Nephron progenitor cell (in vitro differentiated cells): Measurements from ENCODE around the gene TENT4A.

Experiments
- DNase-seq: peaks from one replicate; pipeline ENCODE4 v3.0.0; 2021
- H3K27ac Mint-ChIP-seq: 2 replicates; pipeline ENCODE4 v1.8.0; 2021; ENCODE audit warnings: mild to moderate bottlenecking, moderate library complexity, mixed read lengths
- H3K27me3 Mint-ChIP-seq: 2 replicates; pipeline ENCODE4 v1.8.0; 2021; ENCODE audit warnings: mild to moderate bottlenecking, low read depth, mixed read lengths; ENCODE audit not compliant: poor library complexity
- H3K36me3 Mint-ChIP-seq: 2 replicates; pipeline ENCODE4 v1.8.0; 2021; ENCODE audit warnings: low read depth, mixed read lengths
- H3K4me1 Mint-ChIP-seq: 2 replicates; pipeline ENCODE4 v1.8.0; 2021; ENCODE audit warnings: mixed read lengths
- H3K4me3 Mint-ChIP-seq: 2 replicates; pipeline ENCODE4 v1.8.0; 2021; ENCODE audit warnings: mild to moderate bottlenecking, moderate library complexity, mixed read lengths
- H3K9me3 Mint-ChIP-seq: 2 replicates; pipeline ENCODE4 v1.8.0; 2021; ENCODE audit warnings: mild to moderate bottlenecking, moderate library complexity, mixed read lengths
- TF ChIP-seq, protein P1 (sequence below): fragments of 200-600 bp; sonication (generic); IDR thresholded peaks from 2 replicates; pipeline ENCODE4 v1.5.0; 2021; ENCODE audit warnings: antibody characterized with exemption

TENT4A gene

GRCh38 chr5:6674421-6674820 is 38.8 kb upstream of the TENT4A start:
- DNase-seq, result no peak
- TF ChIP-seq, protein P1, sequence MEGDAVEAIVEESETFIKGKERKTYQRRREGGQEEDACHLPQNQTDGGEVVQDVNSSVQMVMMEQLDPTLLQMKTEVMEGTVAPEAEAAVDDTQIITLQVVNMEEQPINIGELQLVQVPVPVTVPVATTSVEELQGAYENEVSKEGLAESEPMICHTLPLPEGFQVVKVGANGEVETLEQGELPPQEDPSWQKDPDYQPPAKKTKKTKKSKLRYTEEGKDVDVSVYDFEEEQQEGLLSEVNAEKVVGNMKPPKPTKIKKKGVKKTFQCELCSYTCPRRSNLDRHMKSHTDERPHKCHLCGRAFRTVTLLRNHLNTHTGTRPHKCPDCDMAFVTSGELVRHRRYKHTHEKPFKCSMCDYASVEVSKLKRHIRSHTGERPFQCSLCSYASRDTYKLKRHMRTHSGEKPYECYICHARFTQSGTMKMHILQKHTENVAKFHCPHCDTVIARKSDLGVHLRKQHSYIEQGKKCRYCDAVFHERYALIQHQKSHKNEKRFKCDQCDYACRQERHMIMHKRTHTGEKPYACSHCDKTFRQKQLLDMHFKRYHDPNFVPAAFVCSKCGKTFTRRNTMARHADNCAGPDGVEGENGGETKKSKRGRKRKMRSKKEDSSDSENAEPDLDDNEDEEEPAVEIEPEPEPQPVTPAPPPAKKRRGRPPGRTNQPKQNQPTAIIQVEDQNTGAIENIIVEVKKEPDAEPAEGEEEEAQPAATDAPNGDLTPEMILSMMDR, result no peak
- Mint-ChIP-seq H3K36me3 (peaks cover 66% of the 10 kb centered on the region), H3K9me3 (peaks cover 21% of the 10 kb centered on the region), H3K27ac (no peak overlapping the region), H3K4me3 (no peak overlapping the region), H3K4me1 (no peaks in the 10 kb centered on the region), H3K27me3 (no peaks in the 10 kb centered on the region)

DNA sequence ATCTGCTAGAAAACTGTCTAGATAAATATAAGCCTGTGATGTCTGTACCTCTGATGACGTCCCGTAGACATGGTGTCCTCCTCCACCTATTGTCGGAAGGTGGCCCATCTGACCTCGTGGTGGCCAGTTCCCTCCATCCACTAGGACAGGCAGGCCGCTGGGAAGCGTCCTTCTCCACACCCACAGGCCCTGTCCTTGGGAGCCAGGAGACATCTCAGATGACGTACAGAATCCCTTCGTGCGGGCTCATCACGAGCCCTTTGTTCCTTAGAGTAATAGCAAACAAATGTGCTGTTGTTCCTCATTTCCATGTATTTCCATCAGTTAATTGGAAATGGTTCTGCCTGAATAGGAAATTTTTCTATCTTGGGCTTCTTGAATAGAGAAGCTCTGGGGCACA is 38.3 kb upstream of the TENT4A start:
- no peak for DNase-seq
- Mint-ChIP-seq H3K9me3 (peaks cover 21% of the 10 kb centered on the region), H3K27ac (no peak overlapping the region), H3K27me3 (peaks cover 4% of the 10 kb centered on the region), H3K4me3 (no peak overlapping the region), H3K4me1 (no peaks in the 10 kb centered on the region), H3K36me3 (peaks cover 62% of the 10 kb centered on the region)
- TF ChIP-seq, protein P1, result no peak

- no peak overlapping the region for H3K4me3 Mint-ChIP-seq
Observed at GRCh38 chr5:6675784-6676491, 37.3 kb upstream of the TENT4A start.

GRCh38 chr5:6676702-6677101 is 36.5 kb upstream of the TENT4A start:
- H3K4me1 Mint-ChIP-seq, result no peaks in the 10 kb centered on the region
- H3K27ac Mint-ChIP-seq, result no peak overlapping the region
- peaks cover 21% of the 10 kb centered on the region for H3K9me3 Mint-ChIP-seq
- H3K36me3 Mint-ChIP-seq, result peaks cover 43% of the 10 kb centered on the region
- TF ChIP-seq, protein P1, result no peak
- DNase-seq, result no peak
- no peak overlapping the region for H3K4me3 Mint-ChIP-seq
- peaks cover 16% of the 10 kb centered on the region for H3K27me3 Mint-ChIP-seq

More at GRCh38 chr5:6675784-6676491, 37.3 kb upstream of the TENT4A start:
- Mint-ChIP-seq H3K9me3 (peaks cover 21% of the 10 kb centered on the region), H3K27me3 (peaks cover 9% of the 10 kb centered on the region), H3K27ac (no peak overlapping the region), H3K36me3 (peaks cover 51% of the 10 kb centered on the region), H3K4me1 (no peaks in the 10 kb centered on the region)
- no peak for DNase-seq
- TF ChIP-seq, protein P1, result no peak

- no peak overlapping the region for H3K4me3 Mint-ChIP-seq
- H3K4me1 Mint-ChIP-seq, result no peaks in the 10 kb centered on the region
Observed at GRCh38 chr5:6678385-6678784, 34.8 kb upstream of the TENT4A start.

More at GRCh38 chr5:6678385-6678784, 34.8 kb upstream of the TENT4A start:
- TF ChIP-seq, protein P1, result no peak
- no peak for DNase-seq
- H3K27ac Mint-ChIP-seq, result no peak overlapping the region
- H3K36me3 Mint-ChIP-seq, result peaks cover 28% of the 10 kb centered on the region
- peaks cover 14% of the 10 kb centered on the region for H3K9me3 Mint-ChIP-seq
- H3K27me3 Mint-ChIP-seq, result peaks cover 17% of the 10 kb centered on the region
